ENCODE measurements around the gene CDKN2C. TPM values are rescaled to one million over a fixed set of nuclear protein-coding genes. Genes with fewer than 3 reads are reported as not detected.

CDKN2C gene
- polyA plus RNA-seq, 1 of the 3 experiments (the other 2 are of a cell fraction) = 27.0 TPM

DNA sequence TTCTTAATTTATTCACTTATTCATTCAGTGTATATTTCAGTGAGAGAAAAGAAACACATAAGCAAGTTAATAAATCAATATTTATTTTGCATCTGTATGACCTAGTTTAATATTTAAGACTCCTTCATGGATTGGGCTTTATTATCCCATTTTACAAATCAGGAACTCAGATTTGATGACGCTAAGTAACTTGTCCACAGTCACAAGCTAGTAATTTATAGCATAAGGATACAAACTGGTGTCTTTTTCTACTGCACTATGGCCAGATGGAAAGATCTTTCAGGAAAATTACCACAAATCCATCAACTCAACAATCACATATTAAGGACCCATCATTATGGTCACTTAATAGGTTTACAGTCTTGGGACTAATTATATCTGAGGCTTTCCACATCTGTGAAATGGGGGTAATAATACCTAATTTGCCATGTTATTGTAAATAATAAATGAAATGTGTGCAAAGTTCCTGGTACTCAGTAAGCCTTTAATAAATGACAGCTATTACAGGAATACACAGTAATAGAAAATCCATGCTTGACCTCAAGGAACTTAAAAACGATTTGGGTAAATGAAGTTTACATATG lies 13.3 kb downstream of the CDKN2C start:
- Histone ChIP-seq H3K79me2 (ENCODE audit: insufficient read depth) (peaks cover 66% of the 10 kb centered on the region), H3F3A (replicated peaks; ENCODE audit: insufficient read depth) (peaks cover 13% of the 10 kb centered on the region), H4K20me1 (ENCODE audit: insufficient read depth) (no peaks in the 10 kb centered on the region), H3K27ac (ENCODE audit: low read depth in 2 of 2, low read length in 1 of 2) (no peak overlapping the region), H3K9me3 (no peaks in the 10 kb centered on the region), H3K4me2 (no peak overlapping the region), H3K27me3 (ENCODE audit: insufficient read depth) (no peaks in the 10 kb centered on the region), H3K4me3 (ENCODE audit: low read depth in 2 of 2, low read length in 1 of 2) (no peak overlapping the region), H3K9me2 (no peaks in the 10 kb centered on the region), H3K9ac (no peak overlapping the region), H2AFZ (ENCODE audit: low read depth) (0 out of 2 replicates have a peak overlapping the region, but pooled peaks have one; percentile 80), H3K4me1 (ENCODE audit: control insufficient read depth in 1 of 2, insufficient read depth in 2 of 2, low read depth in 1 of 2, low read length in 1 of 2) (peaks cover 5 to 16% of the 10 kb centered on the region in 2 experiments; a peak in 3 of 4 replicates), H3K36me3 (replicated peaks in 1 of 2; ENCODE audit: control insufficient read depth in 1 of 2, insufficient read depth in 2 of 2, low read length in 1 of 2) (no peaks in the 10 kb centered on the region)
- WGBS (ENCODE audit: low lambda C conversion rate) = 74% methylated on average over 2 of the region's 2 CpGs
- DNase-seq = no peak
- ChIA-PET POLR2A (no interaction called here), CTCF (no interaction called here)
- no peak for TF ChIP-seq TEAD4 (IDR thresholded peaks at IDR 0.05; ENCODE audit: borderline replicate concordance, insufficient read depth)
- TF ChIP-seq REST (IDR thresholded peaks at IDR 0.05; ENCODE audit: low read depth, low read length) = no peak
- no peak for TF ChIP-seq FOXM1 (IDR thresholded peaks at IDR 0.05; ENCODE audit: low read depth)
- TF ChIP-seq SMC3 (IDR thresholded peaks at IDR 0.05; ENCODE audit: low read depth, low read length) = no peak
- TF ChIP-seq FOSL2 (IDR thresholded peaks at IDR 0.05; ENCODE audit: borderline replicate concordance, low read depth) = no peak

DNA sequence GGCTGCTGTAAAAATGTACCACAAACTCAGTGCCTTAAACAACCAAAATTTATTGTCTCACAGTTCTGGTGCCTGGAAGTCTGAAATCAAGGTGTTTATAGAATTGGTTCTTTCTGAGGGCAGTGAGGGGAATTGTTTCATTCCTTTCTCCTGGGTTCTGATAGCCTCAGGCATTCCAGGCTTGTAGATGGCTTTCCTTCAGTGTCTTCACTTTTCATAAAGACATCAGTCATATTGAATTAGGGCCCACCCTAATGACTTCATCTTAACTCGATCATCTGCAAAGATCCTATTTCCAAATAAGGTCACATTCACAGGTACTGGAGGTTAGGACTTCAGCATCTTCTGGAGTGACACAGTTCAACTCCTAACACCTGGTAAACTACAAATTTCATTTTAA lies 15.0 kb downstream of the CDKN2C start:
- Histone ChIP-seq H3K4me1 (ENCODE audit: control insufficient read depth in 1 of 2, insufficient read depth in 2 of 2, low read depth in 1 of 2, low read length in 1 of 2) (peaks cover 2 to 16% of the 10 kb centered on the region in 2 experiments; a peak in 3 of 4 replicates), H3K4me2 (no peak overlapping the region), H3K36me3 (replicated peaks in 1 of 2; ENCODE audit: control insufficient read depth in 1 of 2, insufficient read depth in 2 of 2, low read length in 1 of 2) (no peaks in the 10 kb centered on the region), H3K79me2 (ENCODE audit: insufficient read depth) (peaks cover 48% of the 10 kb centered on the region), H4K20me1 (ENCODE audit: insufficient read depth) (no peaks in the 10 kb centered on the region), H3K27ac (ENCODE audit: low read depth in 2 of 2, low read length in 1 of 2) (no peak overlapping the region), H3K4me3 (ENCODE audit: low read depth in 2 of 2, low read length in 1 of 2) (no peak overlapping the region), H3F3A (replicated peaks; ENCODE audit: insufficient read depth) (peaks cover 8% of the 10 kb centered on the region), H3K9me2 (no peaks in the 10 kb centered on the region), H2AFZ (ENCODE audit: low read depth) (no peak overlapping the region), H3K27me3 (ENCODE audit: insufficient read depth) (no peaks in the 10 kb centered on the region), H3K9ac (no peak overlapping the region), H3K9me3 (no peaks in the 10 kb centered on the region)
- ChIA-PET CTCF (interaction anchor here (1.0 kb wide), 1 partner anchor 342 kb away, joined by 3 read pairs; no protein-coding TSS in a partner anchor), POLR2A (no interaction called here)
- DNase-seq = no peak
- 56% methylated on average over 1 of the region's 1 CpG for WGBS (ENCODE audit: low lambda C conversion rate)
- no peak for TF ChIP-seq MEF2A (IDR thresholded peaks at IDR 0.05; ENCODE audit: borderline replicate concordance, low read depth)
- no peak for TF ChIP-seq TCF12 (IDR thresholded peaks at IDR 0.05)
- TF ChIP-seq IRF3 (IDR thresholded peaks at IDR 0.05; ENCODE audit: low read depth, low read length) = no peak
- TF ChIP-seq CTCF (IDR thresholded peaks at IDR 0.05) = no peak
- no peak for TF ChIP-seq JUND (IDR thresholded peaks at IDR 0.05)
- TF ChIP-seq, protein P1, sequence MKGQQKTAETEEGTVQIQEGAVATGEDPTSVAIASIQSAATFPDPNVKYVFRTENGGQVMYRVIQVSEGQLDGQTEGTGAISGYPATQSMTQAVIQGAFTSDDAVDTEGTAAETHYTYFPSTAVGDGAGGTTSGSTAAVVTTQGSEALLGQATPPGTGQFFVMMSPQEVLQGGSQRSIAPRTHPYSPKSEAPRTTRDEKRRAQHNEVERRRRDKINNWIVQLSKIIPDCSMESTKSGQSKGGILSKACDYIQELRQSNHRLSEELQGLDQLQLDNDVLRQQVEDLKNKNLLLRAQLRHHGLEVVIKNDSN (IDR thresholded peaks at IDR 0.05; ENCODE audit: borderline replicate concordance, low read depth) = no peak
- TF ChIP-seq GATA2 (CRISPR knock-in tag; IDR thresholded peaks at IDR 0.05) = no peak
- no peak for TF ChIP-seq NRF1 (IDR thresholded peaks at IDR 0.05; ENCODE audit: low read depth, low read length)
- TF ChIP-seq EP300 (IDR thresholded peaks at IDR 0.05; ENCODE audit: borderline replicate concordance in 1 of 2, low read depth in 1 of 2, low read length in 1 of 2) = no peak
- TF ChIP-seq RXRA (IDR thresholded peaks at IDR 0.05; ENCODE audit: borderline replicate concordance, low read depth) = no peak
- TF ChIP-seq FOXJ3 (CRISPR knock-in tag; IDR thresholded peaks at IDR 0.05) = no peak
- TF ChIP-seq TEAD4 (IDR thresholded peaks at IDR 0.05; ENCODE audit: borderline replicate concordance, insufficient read depth) = no peak
- TF ChIP-seq SMC3 (IDR thresholded peaks at IDR 0.05; ENCODE audit: low read depth, low read length) = no peak

Data from SK-N-SH (cell line).